ENCODE data around the gene CD3G. TPM values are rescaled to one million over a fixed set of nuclear protein-coding genes. Genes with fewer than 3 reads are reported as not detected.

CD3G gene
- total RNA-seq, 4 donors from 2014 or later = 0.85 to 4.0 (median 1.4) TPM

GRCh38 chr11:118338637-118339061 lies 5.5 kb upstream of the CD3G start:
- WGBS, 2 donors = 45 to 50% methylated on average over 3 to 6 of the region's 7 CpGs
- no peaks in the 10 kb centered on the region for H3K36me3 ChIP-seq
- H3K27me3 ChIP-seq = peaks cover 0 to 15% (median 0%) of the 10 kb centered on the region in 4 donors
- H3K4me3 ChIP-seq = peak overlapping the region in 1 of 4 donors; percentile 33
- peaks cover 0 to 9% (median 3%) of the 10 kb centered on the region in 3 donors for H3K4me1 ChIP-seq
- H3K9me3 ChIP-seq = no peaks in the 10 kb centered on the region
- intact Hi-C loops (cut with DNase I) = no loop called here
- peak overlapping the region in 3 of 4 donors; percentile 35 to 61 (median 40) for H3K27ac ChIP-seq
- DNase-seq = peak; percentile 4
- no peak for TF ChIP-seq CTCF (IDR thresholded peaks at IDR 0.05)
- TF ChIP-seq POLR2A (IDR thresholded peaks at IDR 0.05) = peak in 1 of 4 donors; percentile 25

GRCh38 chr11:118339281-118339961 lies 4.7 kb upstream of the CD3G start:
- H3K4me1 ChIP-seq = peaks cover 0 to 9% (median 3%) of the 10 kb centered on the region in 3 donors
- H3K27me3 ChIP-seq = peaks cover 0 to 23% (median 0%) of the 10 kb centered on the region in 4 donors
- H3K9me3 ChIP-seq = no peaks in the 10 kb centered on the region
- intact Hi-C loops (cut with DNase I) = no loop called here
- peak overlapping the region in 2 of 4 donors; percentile 33 to 34 for H3K4me3 ChIP-seq
- H3K36me3 ChIP-seq = no peaks in the 10 kb centered on the region
- H3K27ac ChIP-seq = peak overlapping the region; percentile 9 to 61 (median 38)
- TF ChIP-seq POLR2A (IDR thresholded peaks at IDR 0.05) (no peak), CTCF (IDR thresholded peaks at IDR 0.05) (no peak)
- no peak for DNase-seq
- WGBS, 2 donors = 65 to 70% methylated on average over 2 to 5 of the region's 5 CpGs

- TF ChIP-seq POLR2A (IDR thresholded peaks at IDR 0.05) = no peak
- TF ChIP-seq CTCF (IDR thresholded peaks at IDR 0.05) = no peak
- WGBS, 2 donors = 80% methylated on average over 2 to 3 of the region's 3 CpGs
- Histone ChIP-seq H3K36me3 (no peaks in the 10 kb centered on the region), H3K9me3 (no peaks in the 10 kb centered on the region), H3K4me1 (peaks cover 0 to 9% (median 3%) of the 10 kb centered on the region in 3 donors), H3K27ac (no peak overlapping the region), H3K4me3 (peak overlapping the region in 2 of 4 donors; percentile 33 to 34), H3K27me3 (peaks cover 0 to 31% (median 0%) of the 10 kb centered on the region in 4 donors)
- no peak for DNase-seq
- intact Hi-C loops (cut with DNase I) = loop anchor here (10.0 kb wide), 1 partner anchor 146 kb away; no protein-coding TSS in a partner anchor
Measured at GRCh38 chr11:118340449-118340848, 3.7 kb upstream of the CD3G start.

- Histone ChIP-seq H3K9me3 (no peaks in the 10 kb centered on the region), H3K4me1 (peaks cover 0 to 9% (median 3%) of the 10 kb centered on the region in 3 donors), H3K27ac (peak overlapping the region in 1 of 4 donors; percentile 9), H3K36me3 (no peaks in the 10 kb centered on the region), H3K27me3 (peaks cover 0 to 34% (median 0%) of the 10 kb centered on the region in 4 donors), H3K4me3 (peak overlapping the region in 2 of 4 donors; percentile 33 to 34)
- 64% methylated on average over 3 of the region's 3 CpGs; no CpG with 5 or more reads in 1 of the 2 donors for WGBS, 2 donors
- intact Hi-C loops (cut with DNase I) = loop anchor here (10.0 kb wide), 1 partner anchor 146 kb away; no protein-coding TSS in a partner anchor
- no peak for DNase-seq
- TF ChIP-seq POLR2A (IDR thresholded peaks at IDR 0.05) (no peak), CTCF (IDR thresholded peaks at IDR 0.05) (no peak)
Measured at GRCh38 chr11:118341261-118341660, 2.9 kb upstream of the CD3G start.
